Measurements from ENCODE around the gene CAPN10. TPM values are rescaled to one million over a fixed set of nuclear protein-coding genes. Genes with fewer than 3 reads are reported as not detected.

Gene CAPN10
- total RNA-seq, 1 experiment from 2014 or later: 22.9 TPM

DNA sequence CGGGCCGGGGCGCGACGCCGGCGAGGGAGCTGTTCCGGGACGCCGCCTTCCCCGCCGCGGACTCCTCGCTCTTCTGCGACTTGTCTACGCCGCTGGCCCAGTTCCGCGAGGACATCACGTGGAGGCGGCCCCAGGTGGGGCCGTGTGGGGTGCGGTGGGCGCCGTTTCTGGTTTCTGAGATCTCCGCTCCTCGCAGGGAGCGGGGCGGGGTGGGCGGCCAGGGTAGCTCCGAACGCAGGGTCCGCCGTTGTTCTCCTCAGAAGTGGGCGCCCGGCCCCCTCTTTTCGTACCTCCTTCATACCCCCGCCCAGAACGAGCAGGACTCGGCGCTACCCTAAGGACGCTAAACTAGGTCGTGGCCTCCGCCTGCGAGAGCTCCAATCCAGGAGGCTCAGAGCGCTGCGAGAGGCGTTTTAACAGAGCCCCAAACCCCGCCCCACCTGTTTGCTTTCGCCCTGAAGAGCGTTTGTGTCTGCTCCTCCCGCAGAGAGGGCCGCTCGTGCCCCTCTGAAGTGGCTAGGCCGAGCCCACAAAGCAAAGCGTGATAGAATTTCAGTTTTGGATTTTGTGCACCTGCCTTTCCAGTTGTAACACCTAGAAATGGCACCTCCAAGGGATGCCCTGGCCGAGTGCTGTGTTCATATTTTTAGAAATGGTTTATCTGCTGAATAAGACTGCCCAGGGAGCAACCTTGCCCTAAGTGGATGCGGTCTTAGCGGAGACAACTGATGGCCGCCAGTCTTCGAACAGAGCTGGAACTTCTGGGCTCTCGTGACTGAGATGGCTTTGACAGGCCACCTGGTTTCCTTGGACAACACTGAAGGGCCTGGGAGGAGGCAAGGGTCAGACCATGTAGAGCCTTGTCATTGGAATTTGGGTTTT is 626 bp downstream of the CAPN10 start:
- H3K4me2 ChIP-seq (ENCODE audit: low read depth, low read length, poor library complexity, severe bottlenecking): peak overlapping the region; percentile 86
- peak overlapping the region; percentile 93 for H3K9ac ChIP-seq (ENCODE audit: low read length)
- 0 out of 2 replicates have a peak overlapping the region, but pooled peaks have one; percentile 25 for H2AFZ ChIP-seq (ENCODE audit: low read length)
- H3K9me3 ChIP-seq (ENCODE audit: low read length): no peaks in the 10 kb centered on the region
- no peaks in the 10 kb centered on the region for H3K9me2 ChIP-seq (replicated peaks; ENCODE audit: insufficient read depth, low read length)
- H3K27ac ChIP-seq (ENCODE audit: low read length): peak overlapping the region; percentile 42
- H4K20me1 ChIP-seq (ENCODE audit: insufficient read depth, low read depth, low read length): peaks cover 21% of the 10 kb centered on the region; the same call in 1 of the 2 replicates
- H3K27me3 ChIP-seq (ENCODE audit: low read length): no peaks in the 10 kb centered on the region
- H3K4me3 ChIP-seq (ENCODE audit: low read length): peak overlapping the region; percentile 83
- H3K36me3 ChIP-seq (ENCODE audit: insufficient read depth, low read length): no peaks in the 10 kb centered on the region; the same call in 1 of the 2 replicates
- peak; percentile 87 for DNase-seq
- peaks cover 51% of the 10 kb centered on the region for H3K4me1 ChIP-seq (ENCODE audit: low read length)
- H3K79me2 ChIP-seq (ENCODE audit: low read length): peaks cover 82% of the 10 kb centered on the region

DNA sequence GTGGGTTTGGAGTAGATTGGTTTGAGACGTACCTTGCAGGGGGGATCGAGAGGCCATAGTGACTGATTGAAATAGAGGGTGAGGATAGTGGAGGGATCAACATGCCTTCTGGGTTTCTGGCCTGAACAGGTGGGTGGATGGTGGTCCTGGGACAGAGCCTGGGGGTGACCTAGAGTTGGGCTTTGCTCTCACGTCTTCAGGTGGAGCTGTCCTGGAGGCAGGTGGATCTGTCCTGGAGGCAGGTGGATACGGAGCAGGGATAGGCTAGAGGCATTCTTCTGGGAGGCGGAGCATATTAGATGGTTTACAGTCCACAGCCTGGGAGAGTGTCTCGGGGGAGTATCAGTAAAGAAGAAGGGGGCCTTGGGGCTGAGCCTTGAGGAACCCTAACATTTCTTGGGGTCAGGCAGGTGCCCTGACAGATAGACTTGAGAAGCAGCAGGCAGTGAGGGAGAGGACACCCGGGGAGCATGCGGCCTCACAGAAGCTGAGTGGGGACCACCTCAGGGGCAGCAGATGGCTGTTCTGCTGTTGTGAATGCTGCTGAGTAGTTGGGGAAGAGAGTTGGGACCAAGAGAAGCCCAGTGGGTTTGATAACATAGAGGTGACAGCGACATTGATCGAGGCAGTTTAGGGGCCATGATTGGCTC is 1.6 kb downstream of the CAPN10 start:
- Histone ChIP-seq H3K27me3 (ENCODE audit: low read length) (no peaks in the 10 kb centered on the region), H3K4me2 (ENCODE audit: low read depth, low read length, poor library complexity, severe bottlenecking) (peak overlapping the region; percentile 86), H3K4me3 (ENCODE audit: low read length) (peak overlapping the region; percentile 83), H3K36me3 (ENCODE audit: insufficient read depth, low read length) (no peaks in the 10 kb centered on the region), H4K20me1 (ENCODE audit: insufficient read depth, low read depth, low read length) (peaks cover 23% of the 10 kb centered on the region; the same call in 1 of the 2 replicates), H3K9ac (ENCODE audit: low read length) (peak overlapping the region; percentile 93), H3K27ac (ENCODE audit: low read length) (no peak overlapping the region), H2AFZ (ENCODE audit: low read length) (no peak overlapping the region), H3K79me2 (ENCODE audit: low read length) (peaks cover 74% of the 10 kb centered on the region), H3K9me2 (replicated peaks; ENCODE audit: insufficient read depth, low read length) (no peaks in the 10 kb centered on the region), H3K4me1 (ENCODE audit: low read length) (peaks cover 41% of the 10 kb centered on the region), H3K9me3 (ENCODE audit: low read length) (no peaks in the 10 kb centered on the region)
- no peak for DNase-seq

GRCh38 chr2:240588669-240589068 is 2.1 kb downstream of the CAPN10 start:
- Histone ChIP-seq H4K20me1 (ENCODE audit: insufficient read depth, low read depth, low read length) (peaks cover 28% of the 10 kb centered on the region; the same call in 1 of the 2 replicates), H3K4me1 (ENCODE audit: low read length) (peaks cover 36% of the 10 kb centered on the region), H2AFZ (ENCODE audit: low read length) (no peak overlapping the region), H3K27me3 (ENCODE audit: low read length) (no peaks in the 10 kb centered on the region), H3K36me3 (ENCODE audit: insufficient read depth, low read length) (no peaks in the 10 kb centered on the region), H3K27ac (ENCODE audit: low read length) (no peak overlapping the region), H3K9ac (ENCODE audit: low read length) (peak overlapping the region; percentile 93), H3K4me2 (ENCODE audit: low read depth, low read length, poor library complexity, severe bottlenecking) (peak overlapping the region; percentile 86), H3K4me3 (ENCODE audit: low read length) (peak overlapping the region; percentile 83; the same call in 1 of the 2 replicates), H3K79me2 (ENCODE audit: low read length) (peaks cover 69% of the 10 kb centered on the region), H3K9me3 (ENCODE audit: low read length) (no peaks in the 10 kb centered on the region), H3K9me2 (replicated peaks; ENCODE audit: insufficient read depth, low read length) (no peaks in the 10 kb centered on the region)
- DNase-seq: no peak

GRCh38 chr2:240589375-240589774 is 2.8 kb downstream of the CAPN10 start:
- Histone ChIP-seq H3K4me1 (ENCODE audit: low read length) (peaks cover 29% of the 10 kb centered on the region), H3K27me3 (ENCODE audit: low read length) (no peaks in the 10 kb centered on the region), H3K4me2 (ENCODE audit: low read depth, low read length, poor library complexity, severe bottlenecking) (no peak overlapping the region), H4K20me1 (ENCODE audit: insufficient read depth, low read depth, low read length) (peaks cover 29% of the 10 kb centered on the region; the same call in 1 of the 2 replicates), H3K4me3 (ENCODE audit: low read length) (no peak overlapping the region), H3K9ac (ENCODE audit: low read length) (no peak overlapping the region), H2AFZ (ENCODE audit: low read length) (no peak overlapping the region), H3K79me2 (ENCODE audit: low read length) (peaks cover 62% of the 10 kb centered on the region), H3K9me3 (ENCODE audit: low read length) (no peaks in the 10 kb centered on the region), H3K9me2 (replicated peaks; ENCODE audit: insufficient read depth, low read length) (no peaks in the 10 kb centered on the region), H3K36me3 (ENCODE audit: insufficient read depth, low read length) (no peaks in the 10 kb centered on the region), H3K27ac (ENCODE audit: low read length) (no peak overlapping the region)
- DNase-seq: no peak

DNA sequence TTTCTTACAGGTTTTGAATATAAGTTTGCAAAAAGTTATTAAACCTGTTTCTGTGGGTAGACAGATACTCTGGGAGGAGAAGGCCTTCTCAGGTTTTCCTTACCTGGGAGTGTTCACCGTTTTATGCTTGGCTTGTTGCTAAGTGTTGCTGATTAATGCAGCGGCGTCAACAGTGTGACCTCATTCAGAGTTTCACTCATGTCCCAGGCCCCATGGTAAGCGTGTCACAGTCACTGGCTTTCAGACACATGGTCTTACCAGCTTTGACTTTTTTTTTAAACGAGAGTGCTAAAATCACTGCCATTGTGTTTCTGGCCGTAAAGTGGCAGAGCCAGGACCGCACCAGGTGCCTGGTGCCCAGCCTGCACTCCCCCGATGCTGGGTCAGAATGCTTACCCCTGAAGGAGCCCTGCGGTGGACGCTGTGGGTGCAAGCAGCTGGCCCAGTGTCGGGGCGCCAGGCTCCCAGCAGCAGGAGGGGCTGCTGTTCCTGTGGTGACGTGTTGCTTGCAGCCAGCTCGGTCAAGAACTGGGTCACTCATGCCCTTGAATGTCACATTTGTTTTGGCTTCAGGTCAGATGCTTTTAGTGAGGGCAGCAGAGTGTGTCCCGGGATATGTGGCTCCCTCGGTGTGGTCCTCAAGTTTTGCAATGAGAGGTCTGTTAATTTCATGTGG is 3.5 kb downstream of the CAPN10 start:
- H3K9ac ChIP-seq (ENCODE audit: low read length): no peak overlapping the region
- no peaks in the 10 kb centered on the region for H3K9me2 ChIP-seq (replicated peaks; ENCODE audit: insufficient read depth, low read length)
- H3K9me3 ChIP-seq (ENCODE audit: low read length): no peaks in the 10 kb centered on the region
- no peaks in the 10 kb centered on the region for H3K27me3 ChIP-seq (ENCODE audit: low read length)
- H3K36me3 ChIP-seq (ENCODE audit: insufficient read depth, low read length): no peaks in the 10 kb centered on the region
- H2AFZ ChIP-seq (ENCODE audit: low read length): no peak overlapping the region
- no peak overlapping the region for H3K27ac ChIP-seq (ENCODE audit: low read length)
- peaks cover 23% of the 10 kb centered on the region for H3K4me1 ChIP-seq (ENCODE audit: low read length)
- peaks cover 29% of the 10 kb centered on the region; the same call in 1 of the 2 replicates for H4K20me1 ChIP-seq (ENCODE audit: insufficient read depth, low read depth, low read length)
- no peak overlapping the region for H3K4me3 ChIP-seq (ENCODE audit: low read length)
- no peak overlapping the region for H3K4me2 ChIP-seq (ENCODE audit: low read depth, low read length, poor library complexity, severe bottlenecking)
- no peak for DNase-seq
- peaks cover 62% of the 10 kb centered on the region for H3K79me2 ChIP-seq (ENCODE audit: low read length)

DNA sequence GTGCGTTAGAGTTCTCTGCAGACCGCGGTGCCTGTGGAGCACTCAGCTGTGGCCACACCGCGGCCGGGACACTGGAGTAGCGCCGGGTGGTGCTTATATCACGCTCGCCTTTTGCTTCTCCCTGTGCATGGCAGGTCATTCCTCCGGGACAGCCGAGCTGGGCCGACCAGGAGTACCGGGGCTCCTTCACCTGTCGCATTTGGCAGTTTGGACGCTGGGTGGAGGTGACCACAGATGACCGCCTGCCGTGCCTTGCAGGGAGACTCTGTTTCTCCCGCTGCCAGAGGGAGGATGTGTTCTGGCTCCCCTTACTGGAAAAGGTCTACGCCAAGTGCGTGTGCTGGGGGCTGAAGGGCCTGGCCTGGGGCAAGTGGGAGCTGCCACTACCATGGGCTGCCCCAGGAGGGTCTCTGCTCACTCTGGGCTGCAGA is 4.2 kb downstream of the CAPN10 start:
- Histone ChIP-seq H3K27me3 (ENCODE audit: low read length) (no peaks in the 10 kb centered on the region), H3K4me3 (ENCODE audit: low read length) (no peak overlapping the region), H3K4me2 (ENCODE audit: low read depth, low read length, poor library complexity, severe bottlenecking) (no peak overlapping the region), H4K20me1 (ENCODE audit: insufficient read depth, low read depth, low read length) (peaks cover 29% of the 10 kb centered on the region; the same call in 1 of the 2 replicates), H3K9me2 (replicated peaks; ENCODE audit: insufficient read depth, low read length) (no peaks in the 10 kb centered on the region), H3K79me2 (ENCODE audit: low read length) (peaks cover 63% of the 10 kb centered on the region), H3K9me3 (ENCODE audit: low read length) (no peaks in the 10 kb centered on the region), H3K36me3 (ENCODE audit: insufficient read depth, low read length) (no peaks in the 10 kb centered on the region), H3K27ac (ENCODE audit: low read length) (no peak overlapping the region), H3K4me1 (ENCODE audit: low read length) (peaks cover 17% of the 10 kb centered on the region), H2AFZ (ENCODE audit: low read length) (no peak overlapping the region), H3K9ac (ENCODE audit: low read length) (no peak overlapping the region)
- no peak for DNase-seq

- Histone ChIP-seq H3K9me3 (ENCODE audit: low read length) (no peaks in the 10 kb centered on the region), H3K79me2 (ENCODE audit: low read length) (peaks cover 60% of the 10 kb centered on the region), H3K4me3 (ENCODE audit: low read length) (no peak overlapping the region), H3K27me3 (ENCODE audit: low read length) (no peaks in the 10 kb centered on the region), H3K36me3 (ENCODE audit: insufficient read depth, low read length) (no peaks in the 10 kb centered on the region), H2AFZ (ENCODE audit: low read length) (no peak overlapping the region), H3K27ac (ENCODE audit: low read length) (no peak overlapping the region), H4K20me1 (ENCODE audit: insufficient read depth, low read depth, low read length) (peaks cover 32% of the 10 kb centered on the region; the same call in 1 of the 2 replicates), H3K9me2 (replicated peaks; ENCODE audit: insufficient read depth, low read length) (no peaks in the 10 kb centered on the region), H3K4me1 (ENCODE audit: low read length) (peaks cover 17% of the 10 kb centered on the region), H3K9ac (ENCODE audit: low read length) (no peak overlapping the region), H3K4me2 (ENCODE audit: low read depth, low read length, poor library complexity, severe bottlenecking) (no peak overlapping the region)
- no peak for DNase-seq
Observed at GRCh38 chr2:240591226-240591625, 4.7 kb downstream of the CAPN10 start.

All from Karpas-422 (cell line).